ENCODE measurements around the gene UHRF1.

UHRF1 gene

GRCh38 chr19:4991996-4992698 is 82.8 kb downstream of the UHRF1 start:
- DNase-seq = no peak

- DNase-seq = no peak
Measured at GRCh38 chr19:4993683-4994082, 84.4 kb downstream of the UHRF1 start.

GRCh38 chr19:4996701-4997100 is 87.4 kb downstream of the UHRF1 start:
- no peak for DNase-seq

DNA sequence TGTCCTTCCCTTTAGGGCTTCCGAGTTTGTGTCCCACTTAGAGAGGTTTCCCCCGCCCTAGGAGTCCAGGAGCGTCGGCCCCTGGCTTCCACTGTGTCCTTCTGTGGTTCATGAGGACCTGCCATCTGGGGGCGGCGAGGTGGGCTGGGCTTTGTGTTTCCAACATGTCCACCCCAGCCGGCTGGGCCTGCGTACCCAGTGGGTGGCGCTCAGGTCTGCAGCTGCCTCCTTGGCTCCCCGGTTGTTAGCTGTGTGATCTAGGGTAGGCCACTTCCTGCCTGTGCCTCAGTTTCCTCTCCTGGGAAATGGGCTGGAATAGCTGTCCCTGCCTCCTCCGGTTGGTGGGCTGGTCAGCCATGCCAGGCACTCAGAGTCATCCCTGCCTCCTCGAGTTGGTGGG is 88.0 kb downstream of the UHRF1 start:
- DNase-seq = no peak

GRCh38 chr19:5000120-5000611 is 90.9 kb downstream of the UHRF1 start:
- no peak for DNase-seq

- DNase-seq = peak in 1 of 2 experiments; percentile 32
Measured at GRCh38 chr19:5001615-5002014, 92.3 kb downstream of the UHRF1 start.

DNA sequence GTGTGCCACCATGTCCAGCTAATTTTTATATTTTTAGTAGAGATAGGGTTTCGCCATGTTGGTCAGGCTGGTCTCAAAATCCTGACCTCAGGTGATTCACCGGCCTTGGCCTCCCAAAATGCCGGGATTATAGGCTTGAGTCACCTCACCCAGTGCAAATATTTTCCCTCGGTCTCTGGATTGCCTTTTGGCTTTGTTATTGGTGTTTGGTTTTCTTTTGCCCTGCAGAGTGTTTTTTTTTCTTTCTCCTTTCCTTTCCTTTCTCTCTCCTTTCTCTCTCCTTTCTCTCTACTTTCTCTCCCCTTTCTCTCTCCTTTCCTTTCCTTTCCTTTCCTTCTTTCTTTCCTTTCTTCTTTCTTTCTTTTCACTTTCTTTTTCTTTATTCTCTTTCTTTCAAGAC is 92.8 kb downstream of the UHRF1 start:
- DNase-seq = no peak

DNA sequence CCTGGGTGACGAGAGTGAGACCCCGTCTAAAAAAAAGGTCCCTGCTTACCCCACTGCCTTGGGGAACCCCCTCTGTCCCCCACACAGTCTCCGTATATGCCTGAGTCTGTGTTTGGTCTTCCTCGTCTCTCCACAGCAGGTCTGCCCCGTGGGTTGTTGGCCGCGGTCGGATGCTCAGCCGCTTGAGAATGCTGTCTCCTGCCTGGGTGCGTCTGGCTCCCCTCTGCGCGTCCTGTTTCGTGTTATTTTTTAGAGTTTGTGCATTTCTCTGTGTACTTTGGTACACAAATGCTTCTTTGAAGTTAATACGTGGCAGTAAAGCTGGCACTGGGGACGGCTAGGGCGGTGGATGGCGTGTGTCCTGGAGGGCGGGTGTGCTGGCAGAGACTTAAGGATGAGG is 94.5 kb downstream of the UHRF1 start:
- no peak for DNase-seq

GRCh38 chr19:5005096-5005495 is 95.8 kb downstream of the UHRF1 start:
- no peak for DNase-seq

GRCh38 chr19:5006201-5006600 is 96.9 kb downstream of the UHRF1 start:
- DNase-seq = no peak

DNA sequence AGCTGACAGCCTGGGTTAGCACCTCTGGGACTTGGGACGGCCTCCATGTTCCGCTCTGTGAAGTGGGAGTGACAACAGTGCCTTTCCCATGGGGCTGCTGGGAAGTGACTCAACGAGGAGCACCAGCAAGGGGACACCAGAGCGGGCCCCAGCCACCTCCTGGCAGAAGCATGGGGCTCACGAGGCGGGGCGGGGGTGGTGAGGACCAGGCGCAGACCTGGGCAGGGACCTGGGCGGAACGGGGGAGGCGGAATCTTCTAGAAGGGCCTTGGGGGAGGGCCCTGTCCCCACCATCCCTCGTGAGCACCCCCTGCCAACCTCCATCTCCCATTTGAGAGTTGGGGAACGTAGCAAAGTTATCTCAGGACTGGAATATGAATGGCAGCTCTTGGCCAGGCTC is 97.5 kb downstream of the UHRF1 start:
- no peak for DNase-seq

Data from SW 1271 (cell line).